Measurements from ENCODE around the gene SND1.

The SND1 gene

DNA sequence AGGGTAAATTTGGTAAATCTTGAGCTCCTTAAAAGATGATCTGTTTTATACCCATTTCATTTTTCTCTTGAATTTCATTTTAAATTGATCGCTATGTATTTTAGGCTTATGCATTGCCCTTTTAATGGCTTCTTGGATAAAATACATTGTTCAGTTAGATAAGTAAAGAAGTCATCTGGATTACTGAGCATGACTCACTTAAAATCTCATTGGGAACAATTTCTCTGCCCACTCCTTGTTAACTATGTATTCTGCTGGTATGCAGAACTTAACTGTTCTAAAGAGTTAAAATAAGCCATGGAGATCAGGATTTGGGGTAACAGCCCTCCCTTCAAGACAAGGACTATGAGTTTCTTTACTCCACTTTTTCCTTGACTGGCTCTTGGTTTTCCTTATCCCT lies 134.2 kb downstream of the SND1 start:
- peaks cover 99% of the 10 kb centered on the region for H3K79me2 ChIP-seq (ENCODE audit: low read length)
- TF ChIP-seq EZH2phosphoT487 (IDR thresholded peaks at IDR 0.05; ENCODE audit: low read length) (no peak), EZH2 (optimal IDR thresholded peaks at IDR 0.05; ENCODE audit: low read depth, low read length) (no peak)
- TF ChIP-seq, protein P1, sequence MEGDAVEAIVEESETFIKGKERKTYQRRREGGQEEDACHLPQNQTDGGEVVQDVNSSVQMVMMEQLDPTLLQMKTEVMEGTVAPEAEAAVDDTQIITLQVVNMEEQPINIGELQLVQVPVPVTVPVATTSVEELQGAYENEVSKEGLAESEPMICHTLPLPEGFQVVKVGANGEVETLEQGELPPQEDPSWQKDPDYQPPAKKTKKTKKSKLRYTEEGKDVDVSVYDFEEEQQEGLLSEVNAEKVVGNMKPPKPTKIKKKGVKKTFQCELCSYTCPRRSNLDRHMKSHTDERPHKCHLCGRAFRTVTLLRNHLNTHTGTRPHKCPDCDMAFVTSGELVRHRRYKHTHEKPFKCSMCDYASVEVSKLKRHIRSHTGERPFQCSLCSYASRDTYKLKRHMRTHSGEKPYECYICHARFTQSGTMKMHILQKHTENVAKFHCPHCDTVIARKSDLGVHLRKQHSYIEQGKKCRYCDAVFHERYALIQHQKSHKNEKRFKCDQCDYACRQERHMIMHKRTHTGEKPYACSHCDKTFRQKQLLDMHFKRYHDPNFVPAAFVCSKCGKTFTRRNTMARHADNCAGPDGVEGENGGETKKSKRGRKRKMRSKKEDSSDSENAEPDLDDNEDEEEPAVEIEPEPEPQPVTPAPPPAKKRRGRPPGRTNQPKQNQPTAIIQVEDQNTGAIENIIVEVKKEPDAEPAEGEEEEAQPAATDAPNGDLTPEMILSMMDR (IDR thresholded peaks at IDR 0.05; ENCODE audit: low read length) = no peak

DNA sequence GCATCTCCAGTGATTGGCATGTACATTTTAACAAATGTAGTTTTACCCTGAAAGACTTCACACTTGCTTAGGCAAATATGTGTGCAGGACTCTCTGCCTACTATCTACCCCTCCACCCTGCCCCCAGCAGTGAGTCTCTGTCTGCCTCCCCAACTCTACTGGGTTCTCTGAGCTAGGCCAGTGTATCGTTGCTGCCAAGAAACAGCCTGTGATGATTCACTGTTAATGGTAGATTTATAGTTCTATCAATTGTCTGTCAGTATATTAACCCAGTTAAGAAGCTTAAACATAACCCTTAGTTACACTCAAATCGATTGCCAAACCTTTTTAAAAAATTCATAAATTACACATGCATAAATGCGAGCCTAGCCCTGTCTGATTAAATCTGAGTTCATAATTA lies 137.0 kb downstream of the SND1 start:
- no peak for DNase-seq
- Histone ChIP-seq H3K9me3 (replicated peaks; ENCODE audit: insufficient read depth, low read length) (no peaks in the 10 kb centered on the region), H4K20me1 (ENCODE audit: insufficient read depth, low read length) (peaks cover 62% of the 10 kb centered on the region), H3K36me3 (replicated peaks; ENCODE audit: insufficient read depth, low read length) (no peaks in the 10 kb centered on the region; the same call in 1 of the 2 replicates), H3K4me1 (ENCODE audit: low read length) (no peaks in the 10 kb centered on the region), H3K4me2 (ENCODE audit: low read depth, low read length) (no peak overlapping the region), H3K9ac (ENCODE audit: low read length) (no peak overlapping the region), H3K79me2 (ENCODE audit: low read length) (peaks cover 99% of the 10 kb centered on the region), H2AFZ (ENCODE audit: low read length) (no peak overlapping the region), H3F3A (ENCODE audit: insufficient read depth, low read length) (0 out of 2 replicates have a peak, but pooled peaks cover 2% of the 10 kb centered on the region), H3K9me2 (replicated peaks; ENCODE audit: insufficient read depth, low read length) (no peaks in the 10 kb centered on the region), H3K4me3 (ENCODE audit: low read length) (no peak overlapping the region), H3K27me3 (replicated peaks; ENCODE audit: insufficient read depth, low read length) (no peaks in the 10 kb centered on the region), H3K27ac (ENCODE audit: low read length) (no peak overlapping the region)
- no peak for TF ChIP-seq EZH2phosphoT487 (IDR thresholded peaks at IDR 0.05; ENCODE audit: low read length)
- TF ChIP-seq EZH2 (optimal IDR thresholded peaks at IDR 0.05; ENCODE audit: low read depth, low read length) = no peak
- TF ChIP-seq, protein P1 (IDR thresholded peaks at IDR 0.05; ENCODE audit: low read length) = no peak

More for the DNA sequence above, 134.2 kb downstream of the SND1 start:
- Histone ChIP-seq H3K27me3 (replicated peaks; ENCODE audit: insufficient read depth, low read length) (no peaks in the 10 kb centered on the region), H3K27ac (ENCODE audit: low read length) (no peak overlapping the region), H3K4me2 (ENCODE audit: low read depth, low read length) (no peak overlapping the region), H3K9me3 (replicated peaks; ENCODE audit: insufficient read depth, low read length) (no peaks in the 10 kb centered on the region), H3K4me1 (ENCODE audit: low read length) (no peaks in the 10 kb centered on the region), H4K20me1 (ENCODE audit: insufficient read depth, low read length) (peaks cover 59% of the 10 kb centered on the region), H3K9ac (ENCODE audit: low read length) (no peak overlapping the region), H3K36me3 (replicated peaks; ENCODE audit: insufficient read depth, low read length) (no peaks in the 10 kb centered on the region; the same call in 1 of the 2 replicates), H3K4me3 (ENCODE audit: low read length) (no peak overlapping the region), H3K9me2 (replicated peaks; ENCODE audit: insufficient read depth, low read length) (no peaks in the 10 kb centered on the region), H3F3A (ENCODE audit: insufficient read depth, low read length) (0 out of 2 replicates have a peak, but pooled peaks cover 2% of the 10 kb centered on the region), H2AFZ (ENCODE audit: low read length) (no peak overlapping the region)
- no peak for DNase-seq

DNA sequence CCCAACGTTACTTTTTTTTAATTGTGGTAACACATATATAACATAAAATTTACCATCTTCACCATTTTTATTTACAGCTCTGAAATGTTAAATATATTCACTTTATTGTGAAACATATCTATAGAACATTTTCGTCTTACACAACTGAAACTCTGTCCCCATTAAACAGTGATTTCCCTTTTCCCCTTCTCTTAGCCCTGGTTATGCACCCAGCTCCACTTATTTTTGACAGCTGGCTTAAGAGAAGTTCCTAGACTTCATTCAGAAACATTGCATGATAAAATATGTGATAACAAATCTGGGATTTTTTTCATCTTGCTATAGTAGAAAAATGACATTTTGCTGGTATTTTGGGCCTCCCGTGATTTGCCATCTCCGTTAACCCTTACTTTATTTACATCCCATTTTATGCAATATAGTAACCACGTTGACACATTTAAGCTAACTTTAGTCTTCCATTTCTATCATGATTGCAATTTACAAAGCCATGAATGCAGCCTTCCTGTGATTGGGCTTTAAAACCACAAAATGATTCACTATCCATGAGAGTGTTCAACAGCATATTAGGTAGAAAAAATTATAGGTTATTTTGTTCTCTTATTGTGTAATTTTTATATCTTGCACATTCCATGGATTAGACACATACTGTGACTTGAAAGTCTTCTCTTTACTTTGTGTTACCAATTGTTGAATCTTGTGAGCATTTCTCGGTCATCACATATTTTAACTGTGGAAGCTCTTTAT lies 139.6 kb downstream of the SND1 start:
- Histone ChIP-seq H3K4me3 (ENCODE audit: low read length) (no peak overlapping the region), H3K9me2 (replicated peaks; ENCODE audit: insufficient read depth, low read length) (no peaks in the 10 kb centered on the region), H3F3A (ENCODE audit: insufficient read depth, low read length) (0 out of 2 replicates have a peak, but pooled peaks cover 2% of the 10 kb centered on the region), H3K36me3 (replicated peaks; ENCODE audit: insufficient read depth, low read length) (no peaks in the 10 kb centered on the region; the same call in 1 of the 2 replicates), H3K4me2 (ENCODE audit: low read depth, low read length) (no peak overlapping the region), H2AFZ (ENCODE audit: low read length) (no peak overlapping the region), H3K27me3 (replicated peaks; ENCODE audit: insufficient read depth, low read length) (no peaks in the 10 kb centered on the region), H3K9me3 (replicated peaks; ENCODE audit: insufficient read depth, low read length) (no peaks in the 10 kb centered on the region), H3K4me1 (ENCODE audit: low read length) (no peaks in the 10 kb centered on the region), H3K9ac (ENCODE audit: low read length) (no peak overlapping the region), H3K27ac (ENCODE audit: low read length) (no peak overlapping the region), H4K20me1 (ENCODE audit: insufficient read depth, low read length) (peaks cover 64% of the 10 kb centered on the region), H3K79me2 (ENCODE audit: low read length) (peaks cover 98% of the 10 kb centered on the region)
- TF ChIP-seq, protein P1 (IDR thresholded peaks at IDR 0.05; ENCODE audit: low read length) = no peak
- TF ChIP-seq EZH2 (optimal IDR thresholded peaks at IDR 0.05; ENCODE audit: low read depth, low read length) = no peak
- TF ChIP-seq EZH2phosphoT487 (IDR thresholded peaks at IDR 0.05; ENCODE audit: low read length) = no peak
- DNase-seq = no peak

Data from MM.1S (cell line).